Measurements from ENCODE around the gene CD34.

- TF ChIP-seq CTCF (conservative IDR thresholded peaks at IDR 0.05; ENCODE audit: low read depth, low read length) (no peak), EZH2phosphoT487 (IDR thresholded peaks at IDR 0.05; ENCODE audit: borderline replicate concordance, low read length) (no peak), EZH2 (IDR thresholded peaks at IDR 0.05; ENCODE audit: low read length, unreplicated experiment) (no peak)
Measured at GRCh38 chr1:207898260-207898659, 12.7 kb downstream of the CD34 start.
